GM21723 (cell line): ENCODE data around the gene PRR14L.
"Not testable (repeated sequence)": the region's sequence is repeated elsewhere in the genome, so short reads cannot be mapped to it uniquely, and the experiment has no call there.

Experiments
- ATAC-seq: cut with Tn5 transposase; IDR thresholded peaks from one replicate; pipeline ENCODE4 v1.9.1; 2021; ENCODE audit warnings: mild to moderate bottlenecking, moderate library complexity; ENCODE audit not compliant: unreplicated experiment

PRR14L gene

GRCh38 chr22:31742115-31742514 is 7.8 kb downstream of the PRR14L start:
- no peak for ATAC-seq

- not testable (repeated sequence) for ATAC-seq
These were observed 9.6 kb downstream of the PRR14L start for GRCh38 chr22:31740314-31740713.

GRCh38 chr22:31739795-31740201 is 10.1 kb downstream of the PRR14L start:
- no peak for ATAC-seq

GRCh38 chr22:31738566-31738965 is 11.4 kb downstream of the PRR14L start:
- ATAC-seq: no peak

GRCh38 chr22:31737932-31738331 is 12.0 kb downstream of the PRR14L start:
- no peak for ATAC-seq

- no peak for ATAC-seq
These were observed 13.5 kb downstream of the PRR14L start for GRCh38 chr22:31736458-31736857.

GRCh38 chr22:31734512-31734911 is 15.4 kb downstream of the PRR14L start:
- ATAC-seq: no peak

GRCh38 chr22:31733580-31734079 is 16.3 kb downstream of the PRR14L start:
- ATAC-seq: no peak

- no peak for ATAC-seq
These were observed 17.7 kb downstream of the PRR14L start for GRCh38 chr22:31732089-31732829.

GRCh38 chr22:31730344-31730711 is 19.6 kb downstream of the PRR14L start:
- no peak for ATAC-seq

GRCh38 chr22:31728857-31729256 is 21.1 kb downstream of the PRR14L start:
- no peak for ATAC-seq

GRCh38 chr22:31726692-31727091 is 23.2 kb downstream of the PRR14L start:
- ATAC-seq: no peak

- no peak for ATAC-seq
These were observed 26.2 kb downstream of the PRR14L start for GRCh38 chr22:31723723-31724122.

GRCh38 chr22:31719850-31720471 is 30.0 kb downstream of the PRR14L start:
- ATAC-seq: no peak

GRCh38 chr22:31715147-31715778 is 34.7 kb downstream of the PRR14L start:
- no peak for ATAC-seq

- not testable (repeated sequence) for ATAC-seq
These were observed 38.7 kb downstream of the PRR14L start for GRCh38 chr22:31711226-31711625.

GRCh38 chr22:31707519-31707918 is 42.4 kb downstream of the PRR14L start:
- no peak for ATAC-seq

GRCh38 chr22:31695423-31695822 is 54.5 kb downstream of the PRR14L start:
- ATAC-seq: no peak

- ATAC-seq: not testable (repeated sequence)
These were observed 55.9 kb downstream of the PRR14L start for GRCh38 chr22:31694046-31694445.

- ATAC-seq: no peak
These were observed 57.6 kb downstream of the PRR14L start for GRCh38 chr22:31692186-31692886.

GRCh38 chr22:31691408-31691807 is 58.5 kb downstream of the PRR14L start:
- ATAC-seq: no peak
